Stimulated activated CD8-positive, alpha-beta memory T cell treated with anti-CD3 and anti-CD28 coated beads, Interleukin-12 subunit alpha, Interleukin-12 subunit beta, amount 100 ng/mL, for 24 hours (primary cell): ENCODE measurements around the gene GABRB3.

Experiments used
- DNase-seq: peaks from one replicate; pipeline ENCODE4 v3.0.0-alpha.2; 2020; ENCODE audit errors: extremely low read depth

GABRB3 gene

DNA sequence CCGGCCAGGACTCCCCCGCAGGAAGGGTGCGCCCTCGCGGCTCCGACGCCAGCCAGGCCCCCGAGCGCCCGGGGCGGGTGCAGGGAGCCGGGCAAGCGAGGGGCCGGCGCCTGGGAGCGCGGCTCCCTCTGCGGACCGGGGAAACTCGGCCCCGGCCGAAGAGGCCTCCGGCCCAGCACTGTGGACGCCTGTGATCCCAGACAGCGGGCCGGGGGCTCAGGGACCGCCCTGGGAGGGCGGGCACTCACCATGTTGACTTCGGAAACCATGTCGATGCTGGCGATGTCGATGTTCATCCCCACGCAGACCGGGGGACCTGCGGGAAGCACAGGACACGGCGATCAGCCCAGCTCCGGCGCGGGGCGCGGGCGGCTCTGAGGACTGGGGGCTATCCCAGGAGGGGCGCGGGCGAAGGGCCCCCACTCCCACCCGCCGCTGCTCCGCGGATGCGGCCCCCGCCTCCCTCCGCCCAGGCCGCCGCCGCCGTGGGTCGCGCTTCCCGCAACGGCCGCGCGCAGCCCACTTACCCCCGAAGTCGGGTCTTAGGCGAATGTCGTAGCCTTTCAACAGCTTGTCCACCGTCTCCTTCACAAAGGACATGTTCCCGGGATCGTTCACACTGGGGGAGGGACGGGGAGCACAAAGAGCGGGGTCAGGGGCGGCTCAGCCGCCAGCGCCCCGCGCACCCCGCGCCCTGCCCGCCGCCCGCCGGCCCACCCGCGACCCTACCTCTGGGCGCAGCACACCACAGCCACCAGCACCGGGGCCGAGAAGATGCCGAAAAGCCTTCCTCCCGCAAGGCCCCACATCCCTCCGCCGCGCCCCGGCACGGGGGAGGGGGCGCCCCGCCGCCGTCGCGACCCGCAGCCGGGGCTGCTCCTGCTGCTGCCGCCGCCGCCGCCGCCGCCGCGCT is at the start of gene GABRB3:
GABRB3 (minus strand) TSS at position 913 of the 913 bp plus-strand sequence.
- no peak for DNase-seq

- no peak for DNase-seq
Observed at GRCh38 chr15:26807517-26808427, 34.9 kb upstream of the GABRB3 start.

DNA sequence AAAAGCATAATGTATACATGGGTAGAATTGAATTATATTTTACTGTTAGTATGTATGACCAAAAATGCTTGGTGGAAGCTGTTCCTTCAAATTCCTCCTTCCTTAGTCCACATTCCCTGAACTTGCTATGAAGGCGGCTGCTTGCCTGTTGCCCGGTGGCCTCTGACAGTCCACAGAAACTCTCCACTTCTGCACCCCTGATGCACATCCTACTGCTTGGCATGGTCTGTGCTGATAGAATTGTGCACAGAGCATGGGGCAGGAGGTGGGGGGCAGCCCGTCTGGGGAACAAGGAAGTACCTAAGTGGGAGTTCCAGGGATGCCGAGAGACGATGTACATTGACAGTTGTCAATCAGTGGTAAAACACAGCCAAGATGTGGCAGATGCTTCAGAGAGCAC is 33.7 kb upstream of the GABRB3 start:
- DNase-seq: no peak

DNA sequence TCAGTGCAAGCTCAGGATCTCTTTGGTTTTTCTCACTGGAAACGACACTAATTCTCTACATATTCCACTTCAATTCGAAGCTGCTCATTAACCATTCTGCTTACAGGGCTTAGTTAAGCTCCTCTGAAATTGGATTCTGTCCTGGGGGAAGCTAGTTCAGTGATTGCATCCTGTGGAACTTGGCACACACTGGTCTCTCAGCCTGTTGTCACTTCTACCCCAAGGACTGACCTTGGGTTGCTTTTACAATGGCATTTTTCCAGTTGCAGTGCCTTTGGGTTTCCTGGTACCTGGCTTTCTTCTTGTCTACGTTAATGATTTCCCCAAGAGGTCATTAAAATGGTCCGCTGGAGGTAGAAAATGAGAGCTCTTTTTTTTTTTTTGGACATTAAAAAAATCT is 33.3 kb upstream of the GABRB3 start:
- no peak for DNase-seq

- no peak for DNase-seq
Observed at GRCh38 chr15:26805470-26805869, 32.6 kb upstream of the GABRB3 start.

DNA sequence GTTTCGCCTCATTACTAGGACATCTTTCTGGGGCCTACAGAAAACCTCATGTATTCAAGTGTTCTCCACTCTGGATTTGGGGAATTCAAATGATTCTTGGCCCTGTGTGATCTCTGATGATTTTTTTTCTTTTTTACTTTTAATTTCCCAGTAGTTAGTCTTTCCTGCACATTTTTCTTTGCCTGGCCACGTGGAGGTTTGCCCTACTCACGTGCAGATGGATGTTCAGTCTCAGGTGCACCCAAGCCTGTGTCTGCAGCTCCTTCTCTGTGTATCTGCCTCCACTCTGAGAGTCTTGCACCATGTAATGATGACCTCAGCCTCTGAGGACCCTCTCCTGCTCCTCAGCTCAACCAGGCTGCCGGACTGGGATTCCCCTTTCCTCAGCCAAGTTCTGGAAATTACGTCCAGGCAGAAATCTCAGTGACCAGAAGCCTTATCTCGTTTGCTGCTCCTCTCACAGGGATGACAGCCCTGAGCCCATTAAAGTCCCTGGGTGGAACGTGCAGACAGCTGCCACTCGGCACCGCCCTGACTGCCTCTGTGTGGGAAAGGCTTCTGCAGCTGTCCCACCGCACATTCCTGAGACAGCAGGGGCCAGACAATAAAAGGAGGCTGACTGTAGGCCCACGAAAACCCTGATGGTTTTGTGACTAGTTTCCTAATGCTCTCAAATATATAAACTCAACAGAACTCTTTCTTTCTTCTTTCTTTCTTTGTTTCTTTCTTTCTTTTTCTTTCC is 31.4 kb upstream of the GABRB3 start:
- DNase-seq: no peak

- DNase-seq: no peak
Observed at GRCh38 chr15:26790118-26790517, 17.3 kb upstream of the GABRB3 start.

DNA sequence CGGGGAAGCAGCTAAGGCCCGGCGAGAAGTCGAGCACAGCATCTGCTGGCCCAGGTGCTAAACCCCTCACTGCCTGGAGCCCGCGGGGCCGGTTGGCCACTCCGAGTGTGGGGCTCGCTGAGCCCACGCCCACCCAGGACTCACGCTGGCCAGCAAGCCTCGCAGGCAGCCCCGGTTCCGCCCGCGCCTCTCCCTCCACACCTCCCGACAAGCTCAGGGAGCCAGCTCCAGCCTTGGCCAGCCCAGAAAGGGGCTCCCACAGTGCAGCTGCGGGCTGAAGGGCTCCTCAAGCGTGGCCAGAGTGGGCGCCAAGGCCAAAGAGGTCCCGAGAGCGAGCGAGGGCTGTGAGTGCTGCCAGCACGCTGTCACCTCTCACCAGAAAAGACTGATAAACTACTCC is 8.9 kb upstream of the GABRB3 start:
- DNase-seq: no peak

- DNase-seq: no peak
Observed at GRCh38 chr15:26773917-26774316, 1.1 kb upstream of the GABRB3 start.

GRCh38 chr15:26773067-26773877 is 406 bp upstream of the GABRB3 start:
- DNase-seq: no peak

DNA sequence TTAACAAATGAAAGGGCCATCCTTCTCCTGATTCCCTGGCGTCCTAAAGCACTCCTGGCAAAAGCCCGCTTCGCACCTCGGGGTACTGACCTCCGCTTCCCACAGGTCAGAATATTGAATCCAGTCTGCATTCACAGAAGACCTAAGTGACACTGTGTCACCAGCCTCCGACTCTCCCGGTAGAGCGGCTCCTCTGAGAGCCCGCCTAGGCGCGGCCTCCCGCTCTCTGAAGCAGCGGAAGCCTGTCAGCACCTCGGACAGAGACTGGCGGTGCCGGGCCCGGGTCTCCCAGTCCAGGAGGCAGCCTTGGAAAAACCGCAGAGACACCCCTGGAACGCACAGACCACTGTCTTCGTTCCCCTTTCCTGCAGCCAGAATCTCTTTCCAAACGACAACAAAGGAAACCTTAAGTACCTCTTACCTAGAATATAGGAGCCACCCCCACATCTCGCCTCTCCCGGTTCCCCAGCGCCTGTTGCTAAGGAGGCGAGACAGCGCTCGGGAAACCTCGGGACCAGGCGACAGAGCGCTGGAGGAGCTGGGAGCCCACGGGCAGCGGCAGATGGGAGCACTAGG is 1.2 kb downstream of the GABRB3 start:
- DNase-seq: no peak

GRCh38 chr15:26771168-26771567 is 1.7 kb downstream of the GABRB3 start:
- no peak for DNase-seq

- DNase-seq: no peak
Observed at GRCh38 chr15:26767169-26767670, 5.6 kb downstream of the GABRB3 start.

GRCh38 chr15:26766262-26766661 is 6.6 kb downstream of the GABRB3 start:
- no peak for DNase-seq

GRCh38 chr15:26759986-26760385 is 12.9 kb downstream of the GABRB3 start:
- no peak for DNase-seq

DNA sequence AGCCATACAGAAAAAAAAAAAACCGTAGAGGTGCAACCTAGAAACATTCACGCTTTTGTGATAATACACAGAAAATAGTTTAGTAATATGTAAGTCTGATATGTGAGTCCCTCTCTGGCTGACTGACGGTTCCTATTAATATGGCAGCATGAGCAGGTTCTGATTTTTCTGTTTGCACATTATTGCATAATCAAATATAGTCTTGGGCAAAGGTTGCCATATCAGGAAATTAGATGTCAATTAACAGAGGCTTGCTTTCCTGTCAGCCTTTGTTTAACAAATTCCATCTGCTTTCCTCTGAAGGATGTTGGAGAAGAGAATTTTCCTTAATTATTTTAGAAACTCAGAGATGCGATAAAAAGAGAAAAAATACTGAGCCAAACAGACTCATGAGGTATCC is 14.8 kb downstream of the GABRB3 start:
- no peak for DNase-seq

DNA sequence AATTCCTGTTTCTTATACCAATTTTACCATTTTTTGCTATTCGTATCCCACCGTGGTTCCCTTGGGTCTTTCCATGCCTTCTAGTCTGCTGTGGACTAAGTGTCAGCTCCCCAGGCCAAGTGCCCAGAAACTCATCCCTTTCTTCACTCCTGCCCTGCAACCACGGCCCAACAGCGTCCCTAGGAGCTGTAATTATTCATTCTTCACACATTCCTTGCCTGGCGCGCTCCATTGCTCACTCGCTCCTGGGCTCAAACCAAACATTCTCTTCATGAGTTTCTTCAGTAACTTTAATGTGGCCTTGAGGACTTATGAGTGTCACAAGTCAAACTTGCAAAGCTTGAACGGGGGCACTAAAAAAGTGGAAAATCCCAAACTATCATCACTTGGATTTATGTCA is 15.7 kb downstream of the GABRB3 start:
- no peak for DNase-seq

- no peak for DNase-seq
Observed at GRCh38 chr15:26744894-26745293, 28.0 kb downstream of the GABRB3 start.

- DNase-seq: no peak
Observed at GRCh38 chr15:26739791-26740190, 33.1 kb downstream of the GABRB3 start.

DNA sequence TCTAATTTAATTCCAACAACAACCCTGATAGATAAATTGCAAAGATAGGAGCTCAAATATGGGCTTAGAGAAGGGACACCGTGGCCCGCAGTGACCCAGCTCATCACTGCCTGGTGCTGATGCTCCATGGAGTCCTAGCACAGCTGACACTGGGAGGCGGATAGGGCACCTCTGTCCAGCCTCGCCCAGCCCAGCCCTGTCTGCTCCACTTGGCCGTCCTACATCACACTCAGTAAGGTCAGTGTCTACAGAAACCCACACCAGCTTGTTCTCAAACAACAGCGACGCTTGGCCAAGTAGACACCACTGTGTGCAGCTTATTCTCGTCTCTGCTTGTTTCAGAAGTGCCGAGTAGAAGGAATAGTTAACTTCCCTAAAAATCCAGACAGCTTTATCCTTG is 33.9 kb downstream of the GABRB3 start:
- DNase-seq: no peak
